Measurements from ENCODE around the gene NIT2. TPM values are rescaled to one million over a fixed set of nuclear protein-coding genes. Genes with fewer than 3 reads are reported as not detected.
"Not testable (repeated sequence)": the region's sequence is repeated elsewhere in the genome, so short reads cannot be mapped to it uniquely, and the experiment has no call there.

NIT2 gene
- total and polyA plus RNA-seq, 3 experiments from 2014 or later = 44.1 to 83.0 (median 81.9) TPM

- peaks cover 17% of the 10 kb centered on the region for H3K36me3 ChIP-seq (ENCODE audit: insufficient read depth, low read length)
- Mint-ChIP-seq H3K4me1 (peaks cover 0 to 3% (median 2%) of the 10 kb centered on the region in 3 donors), H3K4me3 (no peak overlapping the region), H3K27ac (no peak overlapping the region), H3K9me3 (no peaks in the 10 kb centered on the region), H3K27me3 (no peaks in the 10 kb centered on the region), H3K36me3 (peaks cover 0 to 57% (median 15%) of the 10 kb centered on the region in 3 donors)
- H3K9me3 ChIP-seq (ENCODE audit: low read length) = no peaks in the 10 kb centered on the region
- ChIA-PET POLR2A (no interaction called here), CTCF (no interaction called here)
- DNase-seq = no peak
- H3K4me3 ChIP-seq (ENCODE audit: low read length) = no peak overlapping the region
- no peak overlapping the region for H3K27ac ChIP-seq (ENCODE audit: low read depth, low read length)
- no peaks in the 10 kb centered on the region for H3K27me3 ChIP-seq (ENCODE audit: insufficient read depth, low read length, poor library complexity, severe bottlenecking)
- no peaks in the 10 kb centered on the region for H3K4me1 ChIP-seq (ENCODE audit: insufficient read depth, low read length)
Measured at GRCh38 chr3:100310355-100310965, 24.1 kb upstream of the NIT2 start.

GRCh38 chr3:100311011-100311410, 23.5 kb upstream of the NIT2 start:
- ChIA-PET CTCF (no interaction called here), POLR2A (no interaction called here)
- no peaks in the 10 kb centered on the region for H3K9me3 ChIP-seq (ENCODE audit: low read length)
- Mint-ChIP-seq H3K9me3 (no peaks in the 10 kb centered on the region), H3K27ac (peak overlapping the region in 2 of 8 donors; percentile 17 to 32), H3K36me3 (peaks cover 0 to 56% (median 16%) of the 10 kb centered on the region in 3 donors), H3K4me3 (no peak overlapping the region), H3K4me1 (peaks cover 0 to 3% (median 2%) of the 10 kb centered on the region in 3 donors), H3K27me3 (no peaks in the 10 kb centered on the region)
- DNase-seq = no peak
- H3K36me3 ChIP-seq (ENCODE audit: insufficient read depth, low read length) = peaks cover 13% of the 10 kb centered on the region
- H3K4me3 ChIP-seq (ENCODE audit: low read length) = no peak overlapping the region
- no peak overlapping the region for H3K27ac ChIP-seq (ENCODE audit: low read depth, low read length)
- H3K4me1 ChIP-seq (ENCODE audit: insufficient read depth, low read length) = no peaks in the 10 kb centered on the region
- no peaks in the 10 kb centered on the region for H3K27me3 ChIP-seq (ENCODE audit: insufficient read depth, low read length, poor library complexity, severe bottlenecking)

- Histone ChIP-seq H3K4me3 (ENCODE audit: low read length) (no peak overlapping the region), H3K36me3 (ENCODE audit: insufficient read depth, low read length) (peaks cover 11% of the 10 kb centered on the region), H3K9me3 (ENCODE audit: low read length) (no peaks in the 10 kb centered on the region), H3K27ac (ENCODE audit: low read depth, low read length) (no peak overlapping the region), H3K27me3 (ENCODE audit: insufficient read depth, low read length, poor library complexity, severe bottlenecking) (no peaks in the 10 kb centered on the region), H3K4me1 (ENCODE audit: insufficient read depth, low read length) (peaks cover 4% of the 10 kb centered on the region)
- Mint-ChIP-seq H3K27me3 (no peaks in the 10 kb centered on the region), H3K9me3 (no peaks in the 10 kb centered on the region), H3K36me3 (peaks cover 7 to 43% (median 10%) of the 10 kb centered on the region in 3 donors), H3K4me3 (peak overlapping the region in 5 of 7 donors; percentile 18 to 72 (median 47)), H3K4me1 (peaks cover 11 to 19% (median 18%) of the 10 kb centered on the region in 3 donors), H3K27ac (peak overlapping the region in 4 of 8 donors; percentile 24 to 85 (median 55))
- peak in 4 of 5 donors; percentile 24 to 55 (median 42) for DNase-seq
- CTCF ChIA-PET = interaction anchor here (0.8 to 1.9 kb wide), 9 partner anchors 12 to 485 kb away, joined by 3 to 11 read pairs (median 3); no protein-coding TSS in a partner anchor
- POLR2A ChIA-PET = no interaction called here
Measured at GRCh38 chr3:100316641-100317069, 17.9 kb upstream of the NIT2 start.

GRCh38 chr3:100317912-100318311, 16.6 kb upstream of the NIT2 start:
- Histone ChIP-seq H3K36me3 (ENCODE audit: insufficient read depth, low read length) (peaks cover 11% of the 10 kb centered on the region), H3K27me3 (ENCODE audit: insufficient read depth, low read length, poor library complexity, severe bottlenecking) (no peaks in the 10 kb centered on the region), H3K9me3 (ENCODE audit: low read length) (no peaks in the 10 kb centered on the region), H3K4me3 (ENCODE audit: low read length) (no peak overlapping the region), H3K4me1 (ENCODE audit: insufficient read depth, low read length) (peaks cover 4% of the 10 kb centered on the region), H3K27ac (ENCODE audit: low read depth, low read length) (no peak overlapping the region)
- ChIA-PET CTCF (interaction anchor here (1.3 to 1.9 kb wide), 2 partner anchors 272 to 392 kb away, joined by 3 to 11 read pairs; no protein-coding TSS in a partner anchor), POLR2A (no interaction called here)
- H3K27me3 Mint-ChIP-seq = no peaks in the 10 kb centered on the region
- H3K27ac Mint-ChIP-seq = peak overlapping the region in 5 of 8 donors; percentile 1 to 84 (median 56)
- peaks cover 7 to 43% (median 10%) of the 10 kb centered on the region in 3 donors for H3K36me3 Mint-ChIP-seq
- H3K4me1 Mint-ChIP-seq = peaks cover 11 to 19% (median 18%) of the 10 kb centered on the region in 3 donors
- H3K4me3 Mint-ChIP-seq = peak overlapping the region in 2 of 7 donors; percentile 9 to 11
- H3K9me3 Mint-ChIP-seq = no peaks in the 10 kb centered on the region
- no peak for DNase-seq

- H3K4me1 Mint-ChIP-seq = peaks cover 11 to 19% (median 18%) of the 10 kb centered on the region in 3 donors
- Histone ChIP-seq H3K4me1 (ENCODE audit: insufficient read depth, low read length) (peaks cover 4% of the 10 kb centered on the region), H3K36me3 (ENCODE audit: insufficient read depth, low read length) (peaks cover 11% of the 10 kb centered on the region), H3K27ac (ENCODE audit: low read depth, low read length) (no peak overlapping the region), H3K27me3 (ENCODE audit: insufficient read depth, low read length, poor library complexity, severe bottlenecking) (no peaks in the 10 kb centered on the region), H3K9me3 (ENCODE audit: low read length) (no peaks in the 10 kb centered on the region), H3K4me3 (ENCODE audit: low read length) (no peak overlapping the region)
- ChIA-PET CTCF (interaction anchor here (1.2 kb wide), 1 partner anchor 271 kb away, joined by 3 read pairs; no protein-coding TSS in a partner anchor), POLR2A (no interaction called here)
- no peak for DNase-seq
- peak overlapping the region in 1 of 8 donors; percentile 61 for H3K27ac Mint-ChIP-seq
- no peak overlapping the region for H3K4me3 Mint-ChIP-seq
- H3K36me3 Mint-ChIP-seq = peaks cover 7 to 46% (median 10%) of the 10 kb centered on the region in 3 donors
- H3K27me3 Mint-ChIP-seq = no peaks in the 10 kb centered on the region
- H3K9me3 Mint-ChIP-seq = no peaks in the 10 kb centered on the region
Measured at GRCh38 chr3:100319951-100320350, 14.6 kb upstream of the NIT2 start.

- POLR2A ChIA-PET = no interaction called here
- Mint-ChIP-seq H3K27me3 (no peaks in the 10 kb centered on the region), H3K9me3 (peaks cover 0 to 3% (median 0%) of the 10 kb centered on the region in 5 donors), H3K36me3 (peaks cover 15 to 57% (median 16%) of the 10 kb centered on the region in 3 donors), H3K4me3 (no peak overlapping the region), H3K27ac (no peak overlapping the region), H3K4me1 (no peaks in the 10 kb centered on the region)
- Histone ChIP-seq H3K27ac (ENCODE audit: low read depth, low read length) (no peak overlapping the region), H3K36me3 (ENCODE audit: insufficient read depth, low read length) (peaks cover 11% of the 10 kb centered on the region), H3K4me1 (ENCODE audit: insufficient read depth, low read length) (no peaks in the 10 kb centered on the region), H3K27me3 (ENCODE audit: insufficient read depth, low read length, poor library complexity, severe bottlenecking) (no peaks in the 10 kb centered on the region), H3K9me3 (ENCODE audit: low read length) (no peaks in the 10 kb centered on the region), H3K4me3 (ENCODE audit: low read length) (no peak overlapping the region)
- DNase-seq = no peak
- CTCF ChIA-PET = no interaction called here
Measured at GRCh38 chr3:100324044-100324443, 10.5 kb upstream of the NIT2 start.

- Mint-ChIP-seq H3K4me1 (no peaks in the 10 kb centered on the region), H3K36me3 (peaks cover 8 to 43% (median 9%) of the 10 kb centered on the region in 3 donors), H3K9me3 (peaks cover 0 to 3% (median 0%) of the 10 kb centered on the region in 5 donors), H3K27ac (no peak overlapping the region), H3K4me3 (no peak overlapping the region), H3K27me3 (no peaks in the 10 kb centered on the region)
- Histone ChIP-seq H3K27me3 (ENCODE audit: insufficient read depth, low read length, poor library complexity, severe bottlenecking) (no peaks in the 10 kb centered on the region), H3K9me3 (ENCODE audit: low read length) (no peaks in the 10 kb centered on the region), H3K4me3 (ENCODE audit: low read length) (no peak overlapping the region), H3K36me3 (ENCODE audit: insufficient read depth, low read length) (peaks cover 3% of the 10 kb centered on the region), H3K4me1 (ENCODE audit: insufficient read depth, low read length) (no peaks in the 10 kb centered on the region), H3K27ac (ENCODE audit: low read depth, low read length) (no peak overlapping the region)
- POLR2A ChIA-PET = no interaction called here
- no peak for DNase-seq
- CTCF ChIA-PET = no interaction called here
Measured at GRCh38 chr3:100325827-100326226, 8.7 kb upstream of the NIT2 start.

GRCh38 chr3:100327377-100327776, 7.2 kb upstream of the NIT2 start:
- H3K4me1 Mint-ChIP-seq; H3K36me3 ChIP-seq (ENCODE audit: insufficient read depth, low read length); H3K27me3 Mint-ChIP-seq; H3K9me3 ChIP-seq (ENCODE audit: low read length); POLR2A ChIA-PET; H3K27ac ChIP-seq (ENCODE audit: low read depth, low read length); H3K9me3 Mint-ChIP-seq; H3K27ac Mint-ChIP-seq; CTCF ChIA-PET; H3K27me3 ChIP-seq (ENCODE audit: insufficient read depth, low read length, poor library complexity, severe bottlenecking); H3K4me3 ChIP-seq (ENCODE audit: low read length); H3K4me1 ChIP-seq (ENCODE audit: insufficient read depth, low read length); H3K4me3 Mint-ChIP-seq; DNase-seq: not testable (repeated sequence)
- peaks cover 8 to 37% (median 9%) of the 10 kb centered on the region in 3 donors for H3K36me3 Mint-ChIP-seq

All from CD8-positive, alpha-beta memory T cell (primary cell).